Karpas-422 (cell line): ENCODE data around the gene GABBR2. TPM values are rescaled to one million over a fixed set of nuclear protein-coding genes. Genes with fewer than 3 reads are reported as not detected.

Experiments used
- DNase-seq: peaks from one replicate; pipeline ENCODE4 v3.0.0-alpha.2; 2015
- H2AFZ ChIP-seq: fragments of 200-600 bp; sonication (generic); 2 replicates; pipeline ENCODE4 v1.6.1; 2014; ENCODE audit warnings: antibody characterized with exemption, low read length, mixed read lengths
- H3K27ac ChIP-seq: fragments of 200-600 bp; sonication (generic); 2 replicates; pipeline ENCODE4 v1.5.1; 2014; ENCODE audit warnings: mild to moderate bottlenecking, low read length, moderate library complexity
- H3K27me3 ChIP-seq: fragments of 200-600 bp; sonication (generic); 2 replicates; pipeline ENCODE4 v1.6.1; 2014; ENCODE audit warnings: low read length, mixed read lengths
- H3K36me3 ChIP-seq: fragments of 200-600 bp; sonication (generic); 2 replicates; pipeline ENCODE4 v1.6.1; 2014; ENCODE audit warnings: low read length, mixed read lengths; ENCODE audit not compliant: insufficient read depth
- H3K4me1 ChIP-seq: fragments of 200-600 bp; sonication (generic); 2 replicates; pipeline ENCODE4 v1.6.1; 2014; ENCODE audit warnings: mild to moderate bottlenecking, low read length, mixed read lengths
- H3K4me2 ChIP-seq: fragments of 200-600 bp; sonication (generic); 2 replicates; pipeline ENCODE4 v1.6.1; 2014; ENCODE audit warnings: low read length, low read depth, mild to moderate bottlenecking; ENCODE audit not compliant: poor library complexity, severe bottlenecking
- H3K4me3 ChIP-seq: fragments of 200-600 bp; sonication (generic); 2 replicates; pipeline ENCODE4 v1.5.1; 2014; ENCODE audit warnings: mild to moderate bottlenecking, antibody characterized with exemption, low read length, mixed read lengths
- H3K79me2 ChIP-seq: fragments of 200-600 bp; sonication (generic); 2 replicates; pipeline ENCODE4 v1.6.1; 2014; ENCODE audit warnings: mild to moderate bottlenecking, low read length, mixed read lengths
- H3K9ac ChIP-seq: fragments of 200-600 bp; sonication (generic); 2 replicates; pipeline ENCODE4 v1.6.0; 2014; ENCODE audit warnings: low read length
- H3K9me2 ChIP-seq: fragments of 200-600 bp; sonication (generic), shearing (Covaris generic); replicated peaks from 2 replicates; pipeline ENCODE4 v1.6.0; 2014; ENCODE audit warnings: mild to moderate bottlenecking, low read length, moderate library complexity; ENCODE audit not compliant: insufficient read depth
- H3K9me3 ChIP-seq: fragments of 300-700, 200-600 bp; sonication (generic); 2 replicates; pipeline ENCODE4 v1.6.1; 2014; ENCODE audit warnings: low read length, mixed read lengths
- H4K20me1 ChIP-seq: fragments of 200-600 bp; sonication (generic); 2 replicates; pipeline ENCODE4 v1.6.1; 2014; ENCODE audit warnings: mild to moderate bottlenecking, antibody characterized with exemption, low read length, low read depth; ENCODE audit not compliant: insufficient read depth
- total RNA-seq: library from RNA; depleted of rRNA; stranded (reverse); fragments of >200 nt; shearing (Covaris generic); gene quantifications from 2 replicates; pipeline ENCODE4 v1.2.3, GENCODE V29; 2014; ENCODE audit warnings: low replicate concordance

Gene GABBR2
- total RNA-seq, 1 experiment from 2014 or later, result 0.30 TPM

DNA sequence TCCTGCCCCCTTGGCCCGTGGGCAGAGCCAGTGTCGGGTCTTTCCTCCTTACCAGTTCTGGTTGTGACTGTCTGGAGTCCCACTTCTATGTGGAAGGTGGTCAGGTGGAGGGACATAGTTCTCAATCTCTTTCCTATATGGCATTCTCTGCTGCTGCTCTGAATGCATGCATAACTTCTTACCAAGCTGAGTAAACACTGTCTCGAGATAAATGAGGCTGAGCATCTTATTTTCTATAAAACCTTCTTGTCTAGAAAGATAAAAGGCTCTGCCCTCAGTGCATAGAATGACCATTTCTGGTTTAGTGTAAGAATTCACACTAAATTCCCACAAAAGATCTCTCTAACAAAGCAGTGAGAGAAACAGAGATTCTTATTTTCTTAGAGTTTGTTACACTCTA lies 347.1 kb downstream of the GABBR2 start:
- DNase-seq, result no peak
- no peaks in the 10 kb centered on the region for H3K9me2 ChIP-seq
- no peak overlapping the region for H2AFZ ChIP-seq
- H3K4me3 ChIP-seq, result no peak overlapping the region
- no peaks in the 10 kb centered on the region for H3K27me3 ChIP-seq
- no peaks in the 10 kb centered on the region for H3K4me1 ChIP-seq
- no peak overlapping the region for H3K27ac ChIP-seq
- no peaks in the 10 kb centered on the region for H3K79me2 ChIP-seq
- no peak overlapping the region for H3K4me2 ChIP-seq
- H3K36me3 ChIP-seq, result no peaks in the 10 kb centered on the region; the same call in 1 of the 2 replicates
- no peaks in the 10 kb centered on the region for H4K20me1 ChIP-seq
- H3K9ac ChIP-seq, result no peak overlapping the region
- peaks cover 12% of the 10 kb centered on the region for H3K9me3 ChIP-seq

DNA sequence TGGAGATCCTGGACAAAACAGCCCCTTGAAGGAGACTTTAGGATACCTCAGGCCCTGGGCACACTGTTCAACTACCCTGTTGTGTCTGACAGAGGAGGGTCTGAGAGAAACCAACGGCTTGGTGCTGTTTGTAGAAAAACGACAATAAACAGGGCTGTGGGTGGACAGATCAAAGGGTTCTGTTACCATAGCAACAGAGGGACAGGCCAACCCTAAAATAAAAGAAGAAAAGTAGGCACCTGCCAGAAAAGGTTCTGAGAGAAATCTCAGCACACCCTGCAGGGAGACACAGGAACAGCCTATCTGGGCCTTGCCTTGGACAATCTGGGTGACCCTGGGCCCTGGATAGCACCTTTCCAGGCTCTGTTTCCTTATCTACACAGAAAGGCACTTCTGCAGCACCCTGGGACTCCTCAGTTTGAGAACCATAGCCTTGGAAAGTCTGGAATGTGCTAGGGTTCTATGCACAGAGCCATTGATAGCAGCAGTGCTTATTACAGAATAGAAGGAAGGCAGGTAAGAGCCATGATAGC lies 348.5 kb downstream of the GABBR2 start:
- no peak for DNase-seq
- H3K4me1 ChIP-seq, result no peaks in the 10 kb centered on the region

DNA sequence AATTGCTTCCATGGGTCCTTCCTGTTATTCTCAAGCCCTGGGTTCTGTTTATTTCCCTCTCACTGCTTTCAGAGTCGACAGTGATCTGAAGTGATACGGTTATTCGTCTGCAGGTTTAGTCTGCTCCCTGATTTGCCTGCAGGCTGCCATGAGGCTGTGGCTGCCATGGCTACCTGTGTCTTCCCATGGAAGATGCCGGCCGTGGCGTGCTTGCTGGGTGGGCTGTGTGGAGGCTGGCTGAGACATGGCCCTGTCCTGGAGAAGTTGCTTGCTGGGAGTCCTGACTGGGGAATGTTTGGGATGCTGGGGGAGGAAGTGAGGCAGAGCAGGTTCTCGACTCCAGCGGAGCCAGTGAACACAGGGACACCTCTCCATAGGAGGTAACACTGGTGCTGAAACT lies 349.2 kb downstream of the GABBR2 start:
- H2AFZ ChIP-seq, result no peak overlapping the region
- H3K79me2 ChIP-seq, result no peaks in the 10 kb centered on the region
- no peaks in the 10 kb centered on the region for H4K20me1 ChIP-seq

More for the DNA sequence above, 348.5 kb downstream of the GABBR2 start:
- Histone ChIP-seq H4K20me1 (no peaks in the 10 kb centered on the region), H3K9ac (no peak overlapping the region), H3K9me2 (no peaks in the 10 kb centered on the region), H3K36me3 (no peaks in the 10 kb centered on the region; the same call in 1 of the 2 replicates), H3K9me3 (peaks cover 5% of the 10 kb centered on the region), H3K4me2 (no peak overlapping the region), H3K79me2 (no peaks in the 10 kb centered on the region), H2AFZ (no peak overlapping the region), H3K4me3 (no peak overlapping the region), H3K27me3 (no peaks in the 10 kb centered on the region), H3K27ac (no peak overlapping the region)

DNA sequence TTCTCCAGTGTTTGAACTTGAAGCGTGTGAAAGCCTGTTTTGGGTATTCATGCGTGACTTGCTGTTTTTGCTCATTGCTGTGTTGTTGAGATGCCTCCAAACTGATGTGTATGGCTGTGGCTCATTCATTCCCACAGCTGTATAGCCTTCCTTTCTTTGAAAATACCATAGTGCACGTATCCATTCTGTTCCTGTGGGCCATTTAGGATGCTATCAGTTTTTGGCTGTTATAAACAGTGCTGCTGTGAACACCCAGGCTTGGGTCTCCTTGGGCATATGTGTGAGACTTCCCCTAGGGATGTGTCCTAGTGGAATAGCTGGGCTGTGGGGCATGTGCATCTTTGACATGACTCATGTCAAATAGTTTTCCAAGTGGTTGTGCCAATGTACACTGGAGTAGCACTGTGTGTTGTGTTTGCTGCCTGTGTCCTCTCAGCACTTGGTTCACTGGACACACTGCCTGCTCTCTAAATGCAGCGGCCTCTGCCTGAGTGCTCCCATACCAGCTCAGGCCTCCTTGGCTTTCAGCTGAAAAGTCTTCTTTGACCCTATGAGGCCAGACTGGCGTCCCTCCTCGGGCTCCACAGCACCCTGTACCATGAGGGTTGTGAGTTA lies 350.7 kb downstream of the GABBR2 start:
- no peak overlapping the region for H3K27ac ChIP-seq
- H2AFZ ChIP-seq, result no peak overlapping the region
- no peaks in the 10 kb centered on the region for H4K20me1 ChIP-seq
- no peak for DNase-seq
- no peak overlapping the region for H3K4me2 ChIP-seq
- H3K4me1 ChIP-seq, result no peaks in the 10 kb centered on the region
- no peaks in the 10 kb centered on the region for H3K27me3 ChIP-seq
- H3K9me2 ChIP-seq, result no peaks in the 10 kb centered on the region
- no peak overlapping the region for H3K4me3 ChIP-seq
- H3K79me2 ChIP-seq, result no peaks in the 10 kb centered on the region
- no peaks in the 10 kb centered on the region for H3K36me3 ChIP-seq
- no peaks in the 10 kb centered on the region for H3K9me3 ChIP-seq
- no peak overlapping the region for H3K9ac ChIP-seq

More for the DNA sequence above, 349.2 kb downstream of the GABBR2 start:
- no peak overlapping the region for H3K4me3 ChIP-seq
- no peaks in the 10 kb centered on the region for H3K4me1 ChIP-seq
- no peaks in the 10 kb centered on the region for H3K9me3 ChIP-seq
- H3K9ac ChIP-seq, result no peak overlapping the region
- no peaks in the 10 kb centered on the region for H3K36me3 ChIP-seq
- no peaks in the 10 kb centered on the region for H3K9me2 ChIP-seq
- no peak overlapping the region for H3K27ac ChIP-seq
- H3K27me3 ChIP-seq, result no peaks in the 10 kb centered on the region
- DNase-seq, result no peak
- H3K4me2 ChIP-seq, result no peak overlapping the region

DNA sequence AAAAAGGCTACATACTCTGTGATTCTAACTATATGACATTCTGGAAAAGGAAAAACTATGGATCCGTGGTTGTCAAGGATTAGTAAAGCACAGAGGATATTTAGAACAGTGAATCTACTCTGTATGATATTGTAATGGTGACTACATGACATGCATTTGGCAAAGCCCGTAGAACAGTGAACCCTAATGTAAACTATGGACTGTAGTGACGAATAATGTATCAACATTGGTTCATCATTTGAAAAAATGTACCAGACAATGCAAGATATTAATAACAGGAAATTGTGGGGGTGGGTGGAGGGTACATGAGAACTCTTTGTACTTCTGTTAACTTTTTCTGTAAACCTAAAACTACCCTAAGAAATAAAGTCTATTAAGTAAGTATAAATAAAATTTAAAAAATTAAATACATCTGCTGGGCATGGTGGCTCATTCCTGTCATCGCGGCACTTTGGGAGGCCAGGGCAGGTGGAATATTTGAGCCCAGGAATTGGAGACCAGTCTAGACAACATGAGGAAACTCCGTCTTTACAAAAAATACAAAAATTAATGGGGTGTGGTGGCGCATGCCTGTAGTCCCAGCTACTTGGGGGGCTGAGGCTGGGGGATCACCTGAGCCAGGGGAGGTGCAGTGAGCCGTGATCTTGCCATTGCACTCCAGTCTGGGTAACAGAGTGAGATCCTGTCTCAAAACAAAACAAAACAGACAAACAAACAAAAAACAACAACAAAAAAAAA lies 351.6 kb downstream of the GABBR2 start:
- Histone ChIP-seq H2AFZ (no peak overlapping the region), H3K27ac (no peak overlapping the region), H3K9me3 (no peaks in the 10 kb centered on the region), H3K4me1 (no peaks in the 10 kb centered on the region), H3K36me3 (no peaks in the 10 kb centered on the region), H3K79me2 (no peaks in the 10 kb centered on the region), H3K9me2 (no peaks in the 10 kb centered on the region), H4K20me1 (no peaks in the 10 kb centered on the region), H3K4me3 (no peak overlapping the region), H3K9ac (no peak overlapping the region), H3K4me2 (no peak overlapping the region), H3K27me3 (no peaks in the 10 kb centered on the region)
- no peak for DNase-seq

DNA sequence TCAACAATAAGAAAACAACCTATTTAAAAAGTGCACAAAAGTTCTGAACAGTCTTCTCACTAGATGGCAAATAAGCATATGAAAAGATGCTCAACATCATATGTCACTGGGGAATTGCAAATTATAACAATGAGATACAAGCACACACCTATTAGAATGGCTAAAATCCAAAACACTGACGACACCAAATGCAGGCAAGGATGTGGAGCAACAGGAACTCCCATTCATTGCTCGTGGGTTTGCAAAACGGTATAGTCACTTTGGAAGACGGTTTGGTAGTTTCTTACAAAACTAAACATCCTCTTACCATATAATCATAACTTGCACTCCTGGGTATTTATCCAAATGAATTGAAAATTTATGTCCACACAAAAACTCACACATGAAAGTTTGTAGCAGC lies 352.4 kb downstream of the GABBR2 start:
- Histone ChIP-seq H3K4me3 (no peak overlapping the region), H3K79me2 (no peaks in the 10 kb centered on the region), H3K36me3 (no peaks in the 10 kb centered on the region), H2AFZ (no peak overlapping the region), H3K4me1 (no peaks in the 10 kb centered on the region), H3K4me2 (no peak overlapping the region), H3K27ac (no peak overlapping the region), H3K9me2 (no peaks in the 10 kb centered on the region), H3K9ac (no peak overlapping the region), H3K27me3 (no peaks in the 10 kb centered on the region), H4K20me1 (no peaks in the 10 kb centered on the region), H3K9me3 (no peaks in the 10 kb centered on the region)
- DNase-seq, result no peak

GRCh38 chr9:98351370-98351769 lies 357.4 kb downstream of the GABBR2 start:
- Histone ChIP-seq H4K20me1 (no peaks in the 10 kb centered on the region), H3K36me3 (no peaks in the 10 kb centered on the region), H3K79me2 (no peaks in the 10 kb centered on the region), H3K4me1 (no peaks in the 10 kb centered on the region), H3K9ac (no peak overlapping the region), H3K9me2 (no peaks in the 10 kb centered on the region), H3K27me3 (no peaks in the 10 kb centered on the region), H3K9me3 (no peaks in the 10 kb centered on the region), H3K4me2 (no peak overlapping the region), H2AFZ (no peak overlapping the region), H3K27ac (no peak overlapping the region), H3K4me3 (no peak overlapping the region)
- no peak for DNase-seq

DNA sequence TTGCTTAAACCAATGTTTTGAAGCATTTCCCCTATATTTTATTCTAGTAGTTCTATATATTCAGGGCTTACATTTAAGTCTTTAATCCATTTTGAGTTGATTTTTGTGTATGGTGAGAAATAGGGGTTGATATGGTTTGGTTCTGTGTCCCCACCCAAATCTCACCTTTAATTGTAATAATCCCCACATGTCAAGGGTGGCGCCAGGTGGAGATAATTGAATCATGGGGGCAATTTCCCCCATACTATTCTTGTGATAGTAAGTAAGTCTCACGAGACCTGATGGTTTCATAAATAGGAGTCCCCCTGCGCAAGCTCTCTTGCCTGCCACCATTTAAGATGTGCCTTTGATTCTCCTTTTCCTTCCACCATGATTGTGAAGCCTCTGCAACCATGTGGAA lies 361.1 kb downstream of the GABBR2 start:
- H3K9me2 ChIP-seq, result no peaks in the 10 kb centered on the region
- DNase-seq, result no peak
- no peaks in the 10 kb centered on the region for H3K4me1 ChIP-seq
- H3K36me3 ChIP-seq, result no peaks in the 10 kb centered on the region
- no peaks in the 10 kb centered on the region for H3K27me3 ChIP-seq
- no peak overlapping the region for H2AFZ ChIP-seq
- no peaks in the 10 kb centered on the region for H3K9me3 ChIP-seq
- no peak overlapping the region for H3K4me3 ChIP-seq
- H3K9ac ChIP-seq, result no peak overlapping the region
- H4K20me1 ChIP-seq, result no peaks in the 10 kb centered on the region
- no peaks in the 10 kb centered on the region for H3K79me2 ChIP-seq
- no peak overlapping the region for H3K27ac ChIP-seq
- no peak overlapping the region for H3K4me2 ChIP-seq
